Tracheal epithelial cell (primary cell): ENCODE measurements around the gene HELZ. TPM values are rescaled to one million over a fixed set of nuclear protein-coding genes. Genes with fewer than 3 reads are reported as not detected.

Source experiments
- total RNA-seq: library from RNA; depleted of rRNA; stranded (reverse); fragments of >200 nt; gene quantifications from 2 replicates; pipeline ENCODE4 v1.2.1, GENCODE V29; 2014

The HELZ gene
- 34.7 and 41.9 TPM in 2 replicates for total RNA-seq

GRCh38 chr17:67245073-67245693 lies at the start of gene HELZ:
HELZ (minus strand) TSS chr17:67245196; CDS start chr17:67218804, 26,392 bp downstream.

GRCh38 chr17:67044016-67044772 lies 200.8 kb downstream of the HELZ start, which contains the start of gene CACNG1:
CACNG1 (plus strand) TSS chr17:67044554; CDS start chr17:67044661, 107 bp downstream.

Other genes starting within 250 kb of the HELZ start
- gene CACNG1, start 200.6 kb downstream of the HELZ start, total RNA-seq = not detected in 2 replicates
- 16.9 and 18.3 TPM in 2 replicates for gene PSMD12, start 121.4 kb upstream of the HELZ start, total RNA-seq
- gene PITPNC1, start 132.1 kb upstream of the HELZ start, total RNA-seq = 15.4 and 20.7 TPM in 2 replicates